Activated naive CD8-positive, alpha-beta T cell (primary cell): ENCODE data around the gene DOCK2.

ENCODE experiments used
- H3K27ac Mint-ChIP-seq: one replicate; pipeline ENCODE4 v1.8.0; 2021; ENCODE audit warnings: mixed read lengths
- H3K27me3 Mint-ChIP-seq: one replicate; pipeline ENCODE4 v1.8.0; 2021; ENCODE audit warnings: mixed read lengths
- H3K36me3 Mint-ChIP-seq: one replicate; pipeline ENCODE4 v1.8.0; 2021; ENCODE audit warnings: mixed read lengths
- H3K4me1 Mint-ChIP-seq: one replicate; pipeline ENCODE4 v1.8.0; 2021; ENCODE audit warnings: low read depth, mixed read lengths
- H3K4me3 Mint-ChIP-seq: one replicate; pipeline ENCODE4 v1.8.0; 2021; ENCODE audit warnings: mild to moderate bottlenecking, mixed read lengths
- H3K9me3 Mint-ChIP-seq: one replicate; pipeline ENCODE4 v1.8.0; 2021; ENCODE audit warnings: low read depth, mixed read lengths

The DOCK2 gene

GRCh38 chr5:170104299-170104698 lies 467.2 kb downstream of the DOCK2 start:
- no peaks in the 10 kb centered on the region for H3K36me3 Mint-ChIP-seq
- H3K27ac Mint-ChIP-seq: no peak overlapping the region

GRCh38 chr5:170104710-170105109 lies 467.6 kb downstream of the DOCK2 start:
- H3K27me3 Mint-ChIP-seq: peaks cover 1% of the 10 kb centered on the region
- H3K9me3 Mint-ChIP-seq: no peaks in the 10 kb centered on the region

More at GRCh38 chr5:170104299-170104698, 467.2 kb downstream of the DOCK2 start:
- Mint-ChIP-seq H3K4me1 (no peaks in the 10 kb centered on the region), H3K9me3 (no peaks in the 10 kb centered on the region), H3K4me3 (no peak overlapping the region), H3K27me3 (peaks cover 1% of the 10 kb centered on the region)

GRCh38 chr5:170105642-170106611 lies 468.9 kb downstream of the DOCK2 start, which contains the start of gene FOXI1:
Gene FOXI1 (plus strand): TSS chr5:170105897. CDS start chr5:170105958, 61 bp downstream.
- H3K36me3 Mint-ChIP-seq: no peaks in the 10 kb centered on the region
- H3K27ac Mint-ChIP-seq: no peak within 1 kb of the TSS

More at GRCh38 chr5:170104710-170105109, 467.6 kb downstream of the DOCK2 start:
- Mint-ChIP-seq H3K4me1 (no peaks in the 10 kb centered on the region), H3K27ac (no peak overlapping the region), H3K4me3 (no peak overlapping the region), H3K36me3 (no peaks in the 10 kb centered on the region)

GRCh38 chr5:170107674-170108073 lies 470.6 kb downstream of the DOCK2 start:
- no peak overlapping the region for H3K4me3 Mint-ChIP-seq
- no peaks in the 10 kb centered on the region for H3K27me3 Mint-ChIP-seq
- no peaks in the 10 kb centered on the region for H3K9me3 Mint-ChIP-seq
- H3K36me3 Mint-ChIP-seq: no peaks in the 10 kb centered on the region
- H3K4me1 Mint-ChIP-seq: no peaks in the 10 kb centered on the region
- no peak overlapping the region for H3K27ac Mint-ChIP-seq

More at GRCh38 chr5:170105642-170106611, 468.9 kb downstream of the DOCK2 start, which contains the start of gene FOXI1:
- no peaks in the 10 kb centered on the region for H3K9me3 Mint-ChIP-seq
- H3K4me1 Mint-ChIP-seq: no peaks in the 10 kb centered on the region
- no peaks in the 10 kb centered on the region for H3K27me3 Mint-ChIP-seq
- H3K4me3 Mint-ChIP-seq: no peak within 1 kb of the TSS

- Mint-ChIP-seq H3K27ac (no peak overlapping the region), H3K27me3 (no peaks in the 10 kb centered on the region), H3K4me1 (no peaks in the 10 kb centered on the region), H3K4me3 (no peak overlapping the region), H3K36me3 (no peaks in the 10 kb centered on the region), H3K9me3 (no peaks in the 10 kb centered on the region)
Observed at GRCh38 chr5:170108266-170108785, 471.3 kb downstream of the DOCK2 start.

GRCh38 chr5:170109059-170110031 lies 472.3 kb downstream of the DOCK2 start:
- H3K4me3 Mint-ChIP-seq: no peak overlapping the region
- no peaks in the 10 kb centered on the region for H3K27me3 Mint-ChIP-seq
- H3K4me1 Mint-ChIP-seq: no peaks in the 10 kb centered on the region
- no peaks in the 10 kb centered on the region for H3K36me3 Mint-ChIP-seq
- H3K27ac Mint-ChIP-seq: no peak overlapping the region
- H3K9me3 Mint-ChIP-seq: no peaks in the 10 kb centered on the region

GRCh38 chr5:170110403-170111087 lies 473.5 kb downstream of the DOCK2 start:
- Mint-ChIP-seq H3K9me3 (no peaks in the 10 kb centered on the region), H3K27ac (no peak overlapping the region), H3K4me3 (no peak overlapping the region), H3K36me3 (no peaks in the 10 kb centered on the region), H3K4me1 (no peaks in the 10 kb centered on the region), H3K27me3 (no peaks in the 10 kb centered on the region)

GRCh38 chr5:170111088-170111785 lies 474.2 kb downstream of the DOCK2 start:
- no peak overlapping the region for H3K27ac Mint-ChIP-seq

GRCh38 chr5:170112876-170113521 lies 475.9 kb downstream of the DOCK2 start:
- Mint-ChIP-seq H3K27me3 (no peaks in the 10 kb centered on the region), H3K4me3 (no peak overlapping the region), H3K27ac (no peak overlapping the region), H3K36me3 (no peaks in the 10 kb centered on the region), H3K4me1 (no peaks in the 10 kb centered on the region), H3K9me3 (no peaks in the 10 kb centered on the region)

More at GRCh38 chr5:170111088-170111785, 474.2 kb downstream of the DOCK2 start:
- Mint-ChIP-seq H3K4me1 (no peaks in the 10 kb centered on the region), H3K27me3 (no peaks in the 10 kb centered on the region), H3K36me3 (no peaks in the 10 kb centered on the region), H3K9me3 (no peaks in the 10 kb centered on the region), H3K4me3 (no peak overlapping the region)

- no peak overlapping the region for H3K27ac Mint-ChIP-seq
- no peak overlapping the region for H3K4me3 Mint-ChIP-seq
- H3K27me3 Mint-ChIP-seq: no peaks in the 10 kb centered on the region
- H3K36me3 Mint-ChIP-seq: no peaks in the 10 kb centered on the region
- no peaks in the 10 kb centered on the region for H3K9me3 Mint-ChIP-seq
- no peaks in the 10 kb centered on the region for H3K4me1 Mint-ChIP-seq
Observed at GRCh38 chr5:170113522-170113900, 476.4 kb downstream of the DOCK2 start.

- no peak overlapping the region for H3K27ac Mint-ChIP-seq
- H3K9me3 Mint-ChIP-seq: no peaks in the 10 kb centered on the region
- no peak overlapping the region for H3K4me3 Mint-ChIP-seq
- H3K4me1 Mint-ChIP-seq: no peaks in the 10 kb centered on the region
- no peaks in the 10 kb centered on the region for H3K27me3 Mint-ChIP-seq
- H3K36me3 Mint-ChIP-seq: no peaks in the 10 kb centered on the region
Observed at GRCh38 chr5:170114271-170114670, 477.2 kb downstream of the DOCK2 start.

- no peaks in the 10 kb centered on the region for H3K36me3 Mint-ChIP-seq
- H3K27ac Mint-ChIP-seq: no peak overlapping the region
- no peaks in the 10 kb centered on the region for H3K9me3 Mint-ChIP-seq
- H3K27me3 Mint-ChIP-seq: peaks cover under 1% of the 10 kb centered on the region
- H3K4me3 Mint-ChIP-seq: no peak overlapping the region
- H3K4me1 Mint-ChIP-seq: no peaks in the 10 kb centered on the region
Observed at GRCh38 chr5:170115925-170116324, 478.9 kb downstream of the DOCK2 start.

- no peaks in the 10 kb centered on the region for H3K9me3 Mint-ChIP-seq
- no peaks in the 10 kb centered on the region for H3K36me3 Mint-ChIP-seq
- H3K4me3 Mint-ChIP-seq: no peak overlapping the region
- no peak overlapping the region for H3K27ac Mint-ChIP-seq
- H3K4me1 Mint-ChIP-seq: no peaks in the 10 kb centered on the region
- peaks cover 1% of the 10 kb centered on the region for H3K27me3 Mint-ChIP-seq
Observed at GRCh38 chr5:170117736-170118135, 480.7 kb downstream of the DOCK2 start.
